Measurements from ENCODE around the gene MAGI3. TPM values are rescaled to one million over a fixed set of nuclear protein-coding genes. Genes with fewer than 3 reads are reported as not detected.

Gene MAGI3
- total and polyA plus RNA-seq, 2 of the 13 experiments (the other 11 are each of a cell fraction or from before 2014, with no cell fraction given) = 4.0 to 11.8 TPM

- H3K4me3 ChIP-seq (replicated peaks in 1 of 3; ENCODE audit: insufficient read depth in 1 of 3, low read depth in 2 of 3, low read length in 3 of 3) = no peak overlapping the region
- H3K27ac ChIP-seq (ENCODE audit: extremely low read length, insufficient read depth, low read length) = peak overlapping the region; percentile 39
- peaks cover 7% of the 10 kb centered on the region for H3K79me2 ChIP-seq (ENCODE audit: insufficient read depth, low read length)
- H3K27me3 ChIP-seq (ENCODE audit: control insufficient read depth in 1 of 2, insufficient read depth in 2 of 2, low read length in 2 of 2) = no peaks in the 10 kb centered on the region
- ChIA-PET POLR2A (interaction anchor here (2.7 kb wide), 1 partner anchor 9 kb away, joined by 16 read pairs; no protein-coding TSS in a partner anchor), CTCF (ENCODE audit: low intra/inter-chr PET ratio, low total read pairs) (no interaction called here)
- H3K9me3 ChIP-seq (ENCODE audit: low read length) = no peaks in the 10 kb centered on the region
- no peaks in the 10 kb centered on the region; the same call in 1 of the 2 replicates for H4K20me1 ChIP-seq (ENCODE audit: insufficient read depth, low read length)
- H3K4me2 ChIP-seq (ENCODE audit: low read depth, low read length) = peak overlapping the region; percentile 36; the same call in 1 of the 2 replicates
- peak; percentile 44 for DNase-seq (ENCODE audit: low spot score)
- H3K36me3 ChIP-seq (replicated peaks in 1 of 2; ENCODE audit: control insufficient read depth in 1 of 2, insufficient read depth in 2 of 2, low read length in 2 of 2) = no peaks in the 10 kb centered on the region
- intact Hi-C loops (cut with micrococcal nuclease; ENCODE audit: unreplicated experiment) = no loop called here
- ATAC-seq = no peak; the same call in 2 of the 3 replicates
- H3K9ac ChIP-seq (ENCODE audit: insufficient read depth, low read depth, low read length) = no peak overlapping the region
- in situ Hi-C loops (cut with HindIII; ENCODE audit: extremely low pct_ligation_motif_present, low pct_unique_long_range_greater_than_20kb) = no loop called here
- peaks cover 51% of the 10 kb centered on the region for H3K4me1 ChIP-seq (ENCODE audit: insufficient read depth, low read length)
- FAIRE-seq = peak; percentile 18
- no peak overlapping the region for H2AFZ ChIP-seq (ENCODE audit: low read length)
- no TSS peak for BruUV-seq (replicated peaks)
- TF ChIP-seq ZFP1 (CRISPR knock-in tag; IDR thresholded peaks at IDR 0.05) = no peak
- TF ChIP-seq KLF15 (CRISPR knock-in tag; IDR thresholded peaks at IDR 0.05; ENCODE audit: borderline replicate concordance) = no peak
- TF ChIP-seq ESRRA (CRISPR knock-in tag; IDR thresholded peaks at IDR 0.05; ENCODE audit: low read depth) = no peak
- no peak for TF ChIP-seq ZNF768 (CRISPR knock-in tag; IDR thresholded peaks at IDR 0.05)
- no peak for TF ChIP-seq REPIN1 (CRISPR knock-in tag; IDR thresholded peaks at IDR 0.05; ENCODE audit: borderline replicate concordance, low read depth)
- TF ChIP-seq ZNF30 (CRISPR knock-in tag; IDR thresholded peaks at IDR 0.05) = no peak
- TF ChIP-seq FOXA1 (IDR thresholded peaks at IDR 0.05) = no peak
- TF ChIP-seq FOXA1 (CRISPR knock-in tag; IDR thresholded peaks at IDR 0.05) = 0 out of 2 replicates have a peak, but pooled peaks have one; percentile 26
- TF ChIP-seq ZNF205 (CRISPR knock-in tag; IDR thresholded peaks at IDR 0.05) = no peak
- TF ChIP-seq ZNF281 (CRISPR knock-in tag; IDR thresholded peaks at IDR 0.05; ENCODE audit: borderline replicate concordance) = peak; percentile 59; the same call in 1 of the 2 replicates
- TF ChIP-seq ZBTB10 (CRISPR knock-in tag; IDR thresholded peaks at IDR 0.05; ENCODE audit: borderline replicate concordance) = no peak
- no peak for TF ChIP-seq HMG20B (CRISPR knock-in tag; conservative IDR thresholded peaks at IDR 0.05)
- peak; percentile 48; the same call in 1 of the 2 replicates for TF ChIP-seq NCOA2 (CRISPR knock-in tag; IDR thresholded peaks at IDR 0.05)
- TF ChIP-seq CEBPB (IDR thresholded peaks at IDR 0.05; ENCODE audit: borderline replicate concordance, low read depth, low read length) = no peak
- no peak for TF ChIP-seq ZNF530 (CRISPR knock-in tag; IDR thresholded peaks at IDR 0.05; ENCODE audit: low read depth)
- no peak for TF ChIP-seq ZBTB39 (CRISPR knock-in tag; IDR thresholded peaks at IDR 0.05)
- 0 out of 2 replicates have a peak, but pooled peaks have one; percentile 26 for TF ChIP-seq BCL6 (CRISPR knock-in tag; IDR thresholded peaks at IDR 0.05)
Observed at GRCh38 chr1:113517346-113517745, 127.0 kb downstream of the MAGI3 start.
